HepG2 (cell line): ENCODE data around the gene SEMA3B. TPM values are rescaled to one million over a fixed set of nuclear protein-coding genes. Genes with fewer than 3 reads are reported as not detected.
A peak's percentile ranks its signal among the peaks of the same experiment; 100 is the strongest.

Experiments
- ATAC-seq: fragments of 200-7000 bp; cut with Tn5 transposase; 3 replicates; pipeline ENCODE4 v1.9.1; 2020; ENCODE audit warnings: mild to moderate bottlenecking, moderate library complexity
- BruUV-seq: library from RNA; stranded (reverse); fragments of 400-500 nt; replicated peaks from 2 replicates; lab custom pipeline; 2021; lab: Mats Ljungman, UMichigan
- CTCF ChIA-PET: fragments of 300-600 bp; formaldehyde crosslinking; extraction: SDS; loops from one replicate; lab custom pipeline; 2021; ENCODE audit warnings: low total read pairs, inconsistent platforms, low intra/inter-chr PET ratio; lab: Yijun Ruan, JAX
- POLR2A ChIA-PET: fragments of 350-600 bp; sonication (Branson Sonifier 250); formaldehyde crosslinking; loops from one replicate; lab custom pipeline; 2020; ENCODE audit warnings: antibody characterized with exemption, inconsistent platforms; lab: Yijun Ruan, JAX
- DNase-seq: peaks from one replicate; pipeline ENCODE4 v3.0.0-alpha.2; 2015; ENCODE audit warnings: low spot score
- FAIRE-seq: peaks from 3 replicates; lab custom pipeline; 2011; peaks lifted over from hg19 to GRCh38; lab: Jason Lieb, UNC
- H2AFZ ChIP-seq: one replicate; pipeline ENCODE4 v1.6.1; 2011; ENCODE audit warnings: low read length, inconsistent platforms
- H3K27ac ChIP-seq: fragments of 300-600 bp; 3 replicates; pipeline ENCODE4 v1.8.0; 2011; ENCODE audit warnings: mixed run types, mild to moderate bottlenecking, mixed read lengths, low read length, inconsistent platforms; ENCODE audit not compliant: insufficient read depth; ENCODE audit errors: extremely low read length
- H3K27me3 ChIP-seq, 2 experiments: fragments of 200-600 bp in 1 of 2; 2 replicates in 1 of 2; 3 replicates in 1 of 2; pipeline versions ENCODE4 v1.6.0 to v1.8.0; 2011; ENCODE audit warnings: low read length in 2 of 2, mild to moderate bottlenecking in 2 of 2, moderate library complexity in 2 of 2, inconsistent platforms in 1 of 2; ENCODE audit not compliant: insufficient read depth in 2 of 2, control insufficient read depth in 1 of 2
- H3K36me3 ChIP-seq, 2 experiments: fragments of 200-600 bp in 1 of 2; replicated peaks in 1 of 2; 2 replicates in 1 of 2; 3 replicates in 1 of 2; pipeline versions ENCODE4 v1.5.1 to v1.8.0; 2011; ENCODE audit warnings: low read length in 2 of 2, inconsistent platforms in 1 of 2; ENCODE audit not compliant: insufficient read depth in 2 of 2, control insufficient read depth in 1 of 2
- H3K4me1 ChIP-seq: 2 replicates; pipeline ENCODE4 v1.5.1; 2012; ENCODE audit warnings: low read length, inconsistent platforms; ENCODE audit not compliant: insufficient read depth
- H3K4me2 ChIP-seq: 2 replicates; pipeline ENCODE4 v1.6.0; 2011; ENCODE audit warnings: low read depth, low read length, inconsistent platforms
- H3K4me3 ChIP-seq, 3 experiments: fragments of 200-600 bp in 1 of 3; sonication (generic), shearing (Covaris generic) in 1 of 3; replicated peaks in 1 of 3; 2 replicates each; pipeline ENCODE4 v1.5.1; 2011 to 2016; ENCODE audit warnings: low read length in 3 of 3, inconsistent platforms in 2 of 3, low read depth in 2 of 3, mild to moderate bottlenecking in 2 of 3, control low read depth in 1 of 3, mixed read lengths in 1 of 3; ENCODE audit not compliant: insufficient read depth in 1 of 3
- H3K79me2 ChIP-seq: one replicate; pipeline ENCODE4 v1.6.1; 2011; ENCODE audit warnings: low read length, inconsistent platforms; ENCODE audit not compliant: insufficient read depth
- H3K9ac ChIP-seq: 2 replicates; pipeline ENCODE4 v1.6.0; 2011; ENCODE audit warnings: mild to moderate bottlenecking, low read depth, low read length, inconsistent platforms; ENCODE audit not compliant: insufficient read depth
- H3K9me3 ChIP-seq: 2 replicates; pipeline ENCODE4 v1.5.1; 2012; ENCODE audit warnings: mild to moderate bottlenecking, low read length
- H4K20me1 ChIP-seq: 2 replicates; pipeline ENCODE4 v1.6.0; 2011; ENCODE audit warnings: inconsistent platforms, mild to moderate bottlenecking, low read length, moderate library complexity; ENCODE audit not compliant: insufficient read depth
- ARID4A ChIP-seq: sonication (generic); formaldehyde crosslinking; IDR thresholded peaks from 2 replicates; pipeline ENCODE4 v1.5.0; 2020; ENCODE audit warnings: mild to moderate bottlenecking, missing genetic modification reagents, borderline replicate concordance
- FOXP1 ChIP-seq, 2 experiments: fragments of 450-650 bp in 1 of 2; IDR thresholded peaks; 2 replicates each; pipeline ENCODE4 v1.6.1; 2017 to 2018; ENCODE audit warnings: antibody characterized with exemption in 1 of 2
- KLF6 ChIP-seq: IDR thresholded peaks from 2 replicates; pipeline ENCODE4 v1.8.0; 2016; ENCODE audit warnings: missing biosample characterization, missing genetic modification reagents
- MNT ChIP-seq: fragments of 450-650 bp; IDR thresholded peaks from 2 replicates; pipeline ENCODE4 v1.6.1; 2016
- MXD4 ChIP-seq: IDR thresholded peaks from 2 replicates; pipeline ENCODE4 v1.6.1; 2016; ENCODE audit warnings: mild to moderate bottlenecking, missing biosample characterization, missing genetic modification reagents
- PAX8 ChIP-seq: sonication (generic); formaldehyde crosslinking; IDR thresholded peaks from 2 replicates; pipeline ENCODE4 v1.8.0; 2022; ENCODE audit warnings: mild to moderate bottlenecking, missing genetic modification reagents, borderline replicate concordance
- PCBP1 ChIP-seq: fragments of 200-400 bp; formaldehyde crosslinking; IDR thresholded peaks from 2 replicates; pipeline ENCODE4 v1.6.1; 2017; ENCODE audit warnings: mild to moderate bottlenecking, low read depth, low read length, borderline replicate concordance
- SAP130 ChIP-seq: IDR thresholded peaks from 2 replicates; pipeline ENCODE4 v1.6.1; 2016; ENCODE audit warnings: low read depth
- SIX4 ChIP-seq: sonication (generic); formaldehyde crosslinking; IDR thresholded peaks from 2 replicates; pipeline ENCODE4 v1.4.0; 2020; ENCODE audit warnings: missing genetic modification reagents
- ZBTB26 ChIP-seq: IDR thresholded peaks from 2 replicates; pipeline ENCODE4 v1.6.1; 2016; ENCODE audit warnings: missing compliant biosample characterization, missing genetic modification reagents, borderline replicate concordance
- ZFP36 ChIP-seq: fragments of 150-350 bp; IDR thresholded peaks from 2 replicates; pipeline ENCODE4 v1.6.1; 2018; ENCODE audit warnings: borderline replicate concordance, low read length, low read depth; ENCODE audit not compliant: partially characterized antibody
- ZNF672 ChIP-seq: sonication (generic); formaldehyde crosslinking; IDR thresholded peaks from 2 replicates; pipeline ENCODE4 v1.8.1; 2022; ENCODE audit warnings: missing genetic modification reagents
- ZNF772 ChIP-seq: sonication (generic); formaldehyde crosslinking; IDR thresholded peaks from 2 replicates; pipeline ENCODE4 v1.5.0; 2020; ENCODE audit warnings: mild to moderate bottlenecking, missing genetic modification reagents
- WGBS: methylation state at CpG from one replicate; pipeline ENCODE4 v1.1.6; 2017; ENCODE audit warnings: low lambda C conversion rate; 5-methylcytosine and 5-hydroxymethylcytosine counted together
- in situ Hi-C: cut with HindIII; loops from 2 replicates; pipeline ENCODE4 v1.10.0; 2017; ENCODE audit warnings: low pct_unique_long_range_greater_than_20kb; ENCODE audit not compliant: extremely low pct_ligation_motif_present
- intact Hi-C: fragments of 100-400 bp; cut with micrococcal nuclease; formaldehyde crosslinking; loops from one replicate; pipeline ENCODE4 v1.10.0; 2022; ENCODE audit not compliant: unreplicated experiment
- polyA plus RNA-seq, 8 experiments: library from polyadenylated mRNA; depleted of rRNA in 3 of 8; stranded (reverse) in 7 of 8; unstranded in 1 of 8; fragments of >200 nt; fragmentation: Illumina TruSeq in 4 of 8; extraction: Trizol in 4 of 8; gene quantifications; 2 replicates each; pipeline versions ENCODE4 v1.2.1 to v1.2.3, GENCODE V29; 2011 to 2016; ENCODE audit warnings: low read depth in 4 of 8, missing spikeins in 1 of 8, mixed read lengths in 1 of 8; ENCODE audit not compliant: insufficient read depth in 1 of 8
- total RNA-seq, 5 experiments: library from RNA; depleted of rRNA; stranded (reverse); fragments of >200 nt; fragmentation: Illumina TruSeq; extraction: Trizol; gene quantifications; 2 replicates each; pipeline ENCODE4 v1.2.3, GENCODE V29; 2016; ENCODE audit warnings: low read depth in 1 of 5
- TF ChIP-seq, protein P1 (sequence below): sonication (generic); formaldehyde crosslinking; IDR thresholded peaks from 2 replicates; pipeline ENCODE4 v1.4.0; 2020; ENCODE audit warnings: mild to moderate bottlenecking, missing genetic modification reagents

The SEMA3B gene
- total and polyA plus RNA-seq, 2 of the 13 experiments (the other 11 are each of a cell fraction or from before 2014, with no cell fraction given): 93.2 to 158 TPM

DNA sequence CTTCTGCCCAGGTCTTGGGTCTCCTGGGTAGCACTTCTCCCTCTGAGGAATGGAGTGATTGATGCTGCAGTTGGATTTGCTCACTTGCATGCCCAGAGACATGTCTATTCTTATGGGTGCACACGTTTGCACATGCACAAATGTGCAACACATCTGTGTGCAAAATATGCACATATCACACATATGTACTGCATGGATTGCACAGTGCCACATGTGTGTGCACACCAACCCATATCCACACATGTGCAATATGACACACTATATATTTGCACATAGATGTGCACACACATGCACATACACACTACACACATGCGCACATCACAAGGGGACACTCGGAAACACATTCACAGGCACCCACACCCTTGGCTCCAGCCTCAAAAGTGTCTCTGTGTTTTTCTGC is 671 bp upstream of the SEMA3B start:
- intact Hi-C loops: no loop called here
- Histone ChIP-seq H3K27ac (peak overlapping the region; percentile 88), H3K36me3 (no peaks in the 10 kb centered on the region; a peak in 2 of 5 replicates), H3K4me2 (peak overlapping the region; percentile 98), H3K9me3 (no peaks in the 10 kb centered on the region), H3K9ac (peak overlapping the region; percentile 94), H3K79me2 (peaks cover 33% of the 10 kb centered on the region), H3K4me1 (peaks cover 88% of the 10 kb centered on the region), H3K27me3 (no peaks in the 10 kb centered on the region; a peak in 1 of 5 replicates), H4K20me1 (no peaks in the 10 kb centered on the region), H2AFZ (no peak overlapping the region), H3K4me3 (peak overlapping the region in 2 of 3 experiments; percentile 83 to 88; a peak in 4 of 6 replicates)
- DNase-seq (no peak), ATAC-seq (no peak), FAIRE-seq (no peak)
- in situ Hi-C loops: no loop called here
- CTCF ChIA-PET: no interaction called here
- POLR2A ChIA-PET: interaction anchor here (1.1 to 2.7 kb wide), 4 partner anchors 24 to 64 kb away, joined by 3 to 10 read pairs (median 7); partner anchors contain the start of genes IFRD2 and SLC38A3
- WGBS: 60% methylated on average over 2 of the region's 3 CpGs
- BruUV-seq: no TSS peak
- TF ChIP-seq ARID4A: no peak
- no peak for TF ChIP-seq SIX4 (CRISPR knock-in tag)
- no peak for TF ChIP-seq ZNF672 (CRISPR knock-in tag)
- no peak for TF ChIP-seq MXD4 (CRISPR knock-in tag)
- 0 out of 2 replicates have a peak, but pooled peaks have one; percentile 11 for TF ChIP-seq ZBTB26 (CRISPR knock-in tag)
- no peak for TF ChIP-seq PCBP1
- no peak for TF ChIP-seq SAP130 (CRISPR knock-in tag)
- no peak for TF ChIP-seq PAX8 (CRISPR knock-in tag)
- TF ChIP-seq MNT: peak; percentile 87
- TF ChIP-seq, protein P1, sequence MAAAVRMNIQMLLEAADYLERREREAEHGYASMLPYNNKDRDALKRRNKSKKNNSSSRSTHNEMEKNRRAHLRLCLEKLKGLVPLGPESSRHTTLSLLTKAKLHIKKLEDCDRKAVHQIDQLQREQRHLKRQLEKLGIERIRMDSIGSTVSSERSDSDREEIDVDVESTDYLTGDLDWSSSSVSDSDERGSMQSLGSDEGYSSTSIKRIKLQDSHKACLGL (CRISPR knock-in tag): 0 out of 2 replicates have a peak, but pooled peaks have one; percentile 32
- TF ChIP-seq ZNF772 (CRISPR knock-in tag): no peak
- no peak for TF ChIP-seq KLF6 (CRISPR knock-in tag)
- TF ChIP-seq FOXP1 (IDR thresholded peaks at IDR 0.05): no peak
- TF ChIP-seq FOXP1 (CRISPR knock-in tag; IDR thresholded peaks at IDR 0.05): no peak
- no peak for TF ChIP-seq ZFP36
